SK-N-MC (cell line): ENCODE measurements around the gene PLEKHO1.

Experiments
- EZH2 ChIP-seq: fragments of 200-600 bp; sonication (generic); IDR thresholded peaks from one replicate; pipeline ENCODE4 v1.6.1; 2017; ENCODE audit warnings: antibody characterized with exemption
- POLR2AphosphoS5 ChIP-seq: IDR thresholded peaks from 2 replicates; pipeline ENCODE4 v1.6.1; 2012; ENCODE audit warnings: mild to moderate bottlenecking, low read depth, low read length, borderline replicate concordance

- TF ChIP-seq EZH2 (no peak), POLR2AphosphoS5 (no peak)
Measured at GRCh38 chr1:150134537-150134936, 15.2 kb upstream of the PLEKHO1 start.
